Suprapubic skin (tissue), 3 donors: ENCODE results near the gene IFI27L2.

Experiments
- EP300 ChIP-seq: sonication (generic); formaldehyde crosslinking; IDR thresholded peaks from one replicate; pipeline ENCODE4 v1.6.1; 2017; ENCODE audit warnings: antibody characterized with exemption
- TF ChIP-seq, protein P1 (sequence below), 2 donors: fragments of 200-600 bp in 1 of 2; fragments of 450-650 bp in 1 of 2; sonication (generic) in 1 of 2; IDR thresholded peaks; one replicate each; pipeline ENCODE4 v1.5.1; 2016 to 2019; ENCODE audit warnings: antibody characterized with exemption in 2 of 2, mild to moderate bottlenecking in 1 of 2, moderate library complexity in 1 of 2

DNA sequence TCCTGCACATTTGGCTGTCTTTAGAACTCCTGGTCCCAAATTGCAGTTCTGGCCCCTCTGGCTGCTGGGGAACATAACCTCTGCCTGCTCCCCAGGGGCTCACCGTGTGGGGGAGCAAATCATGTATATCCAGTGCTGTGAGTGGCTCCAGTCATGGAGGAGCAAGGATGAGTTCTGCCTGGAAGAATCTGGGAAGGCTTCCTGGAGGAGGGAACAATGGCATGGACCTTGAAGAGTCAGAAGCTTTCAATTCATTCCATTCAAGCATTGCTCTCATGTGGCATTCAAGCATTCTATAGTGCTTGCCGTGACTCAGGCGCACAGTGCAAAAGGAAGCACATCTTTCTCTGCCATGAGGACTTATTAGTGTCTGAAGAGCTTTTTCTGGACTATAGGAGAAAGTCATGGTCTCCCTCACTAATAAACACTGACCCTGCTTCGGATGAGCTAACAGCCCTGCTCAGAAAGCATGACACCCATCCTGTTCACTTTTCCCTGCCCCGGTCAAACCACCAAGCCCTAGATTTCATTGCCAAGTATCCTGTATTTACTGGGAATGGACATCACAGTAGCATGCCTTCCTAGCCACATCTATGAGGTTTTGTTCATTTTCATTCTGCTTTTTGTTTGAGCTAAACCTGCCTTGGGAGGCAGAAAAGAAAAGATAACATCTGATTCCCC is 15.4 kb downstream of the IFI27L2 start:
- TF ChIP-seq, protein P1, sequence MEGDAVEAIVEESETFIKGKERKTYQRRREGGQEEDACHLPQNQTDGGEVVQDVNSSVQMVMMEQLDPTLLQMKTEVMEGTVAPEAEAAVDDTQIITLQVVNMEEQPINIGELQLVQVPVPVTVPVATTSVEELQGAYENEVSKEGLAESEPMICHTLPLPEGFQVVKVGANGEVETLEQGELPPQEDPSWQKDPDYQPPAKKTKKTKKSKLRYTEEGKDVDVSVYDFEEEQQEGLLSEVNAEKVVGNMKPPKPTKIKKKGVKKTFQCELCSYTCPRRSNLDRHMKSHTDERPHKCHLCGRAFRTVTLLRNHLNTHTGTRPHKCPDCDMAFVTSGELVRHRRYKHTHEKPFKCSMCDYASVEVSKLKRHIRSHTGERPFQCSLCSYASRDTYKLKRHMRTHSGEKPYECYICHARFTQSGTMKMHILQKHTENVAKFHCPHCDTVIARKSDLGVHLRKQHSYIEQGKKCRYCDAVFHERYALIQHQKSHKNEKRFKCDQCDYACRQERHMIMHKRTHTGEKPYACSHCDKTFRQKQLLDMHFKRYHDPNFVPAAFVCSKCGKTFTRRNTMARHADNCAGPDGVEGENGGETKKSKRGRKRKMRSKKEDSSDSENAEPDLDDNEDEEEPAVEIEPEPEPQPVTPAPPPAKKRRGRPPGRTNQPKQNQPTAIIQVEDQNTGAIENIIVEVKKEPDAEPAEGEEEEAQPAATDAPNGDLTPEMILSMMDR (IDR thresholded peaks at IDR 0.05): no peak
- no peak for TF ChIP-seq EP300
